Right hindlimb (tissue), 1 donor: ENCODE measurements around the gene CADPS2.

Experiments used
- DNase-seq: peaks from one replicate; pipeline ENCODE4 v3.0.0-alpha.2; 2018

The CADPS2 gene

GRCh38 chr7:122584676-122585251 lies 301.5 kb downstream of the CADPS2 start:
- no peak for DNase-seq

DNA sequence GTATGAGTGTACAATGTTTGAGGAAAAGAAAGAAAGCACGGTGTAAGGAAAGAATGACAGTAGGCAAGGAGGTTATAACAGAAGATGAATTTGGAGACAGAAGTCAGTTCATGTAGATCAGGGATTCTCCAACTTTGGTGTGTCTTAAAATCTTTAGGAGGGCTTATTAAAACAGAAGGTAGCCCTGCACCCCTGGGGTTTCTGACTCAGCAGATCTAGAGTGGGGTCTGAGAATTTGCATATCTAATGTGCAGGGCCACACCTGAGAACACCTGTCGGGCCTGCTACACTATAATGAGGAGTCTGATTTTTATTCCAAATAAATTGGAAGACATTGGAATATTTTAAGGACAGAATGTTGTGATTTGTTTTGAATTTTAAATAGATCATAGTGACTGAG lies 307.9 kb downstream of the CADPS2 start:
- DNase-seq, result no peak

- no peak for DNase-seq
These were observed 308.7 kb downstream of the CADPS2 start for GRCh38 chr7:122577449-122578003.

DNA sequence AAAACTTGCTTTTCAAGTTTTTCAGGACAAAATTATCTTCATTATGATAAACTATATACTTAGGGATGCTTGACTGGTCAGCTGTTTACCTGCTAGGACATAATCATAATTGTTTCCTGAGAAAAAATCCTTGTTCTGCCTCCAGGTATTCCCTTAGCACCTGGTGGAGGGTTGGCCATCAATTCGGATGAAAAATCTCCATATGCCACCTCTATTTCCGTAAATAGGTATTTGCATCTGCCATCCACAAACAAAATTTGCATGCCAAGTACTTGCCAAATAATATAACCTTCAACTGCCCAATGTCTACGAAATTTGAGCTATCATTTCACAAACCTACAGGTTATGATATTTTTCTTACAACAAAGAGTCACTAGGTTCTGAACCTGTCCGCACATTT lies 313.6 kb downstream of the CADPS2 start:
- no peak for DNase-seq

GRCh38 chr7:122561326-122561725 lies 324.9 kb downstream of the CADPS2 start:
- DNase-seq, result no peak

- DNase-seq, result no peak
These were observed 329.3 kb downstream of the CADPS2 start for GRCh38 chr7:122556873-122557542.

GRCh38 chr7:122556219-122556618 lies 330.0 kb downstream of the CADPS2 start:
- no peak for DNase-seq

GRCh38 chr7:122553761-122554160 lies 332.5 kb downstream of the CADPS2 start:
- DNase-seq, result no peak

DNA sequence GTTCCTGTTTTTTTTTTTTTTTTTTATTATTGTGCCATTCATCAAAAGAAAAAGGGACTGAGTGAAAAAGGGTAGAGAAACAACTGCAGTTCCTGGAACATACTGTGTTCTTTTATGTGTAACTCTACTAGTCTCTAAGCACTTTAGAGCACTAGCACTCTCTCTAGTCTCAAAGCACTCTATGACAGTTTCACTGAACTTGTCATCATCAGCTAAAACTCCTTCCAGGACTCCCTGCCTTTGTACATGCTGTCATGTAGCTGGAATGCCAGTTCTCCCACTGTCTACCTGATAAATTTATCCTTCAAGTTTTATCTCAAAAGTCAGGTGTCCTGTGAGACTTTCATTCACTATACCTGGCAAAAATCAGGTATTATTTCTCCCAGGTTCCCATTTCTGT lies 333.5 kb downstream of the CADPS2 start:
- no peak for DNase-seq

- DNase-seq, result no peak
These were observed 335.7 kb downstream of the CADPS2 start for GRCh38 chr7:122550545-122550944.

GRCh38 chr7:122549578-122549977 lies 336.7 kb downstream of the CADPS2 start:
- no peak for DNase-seq

DNA sequence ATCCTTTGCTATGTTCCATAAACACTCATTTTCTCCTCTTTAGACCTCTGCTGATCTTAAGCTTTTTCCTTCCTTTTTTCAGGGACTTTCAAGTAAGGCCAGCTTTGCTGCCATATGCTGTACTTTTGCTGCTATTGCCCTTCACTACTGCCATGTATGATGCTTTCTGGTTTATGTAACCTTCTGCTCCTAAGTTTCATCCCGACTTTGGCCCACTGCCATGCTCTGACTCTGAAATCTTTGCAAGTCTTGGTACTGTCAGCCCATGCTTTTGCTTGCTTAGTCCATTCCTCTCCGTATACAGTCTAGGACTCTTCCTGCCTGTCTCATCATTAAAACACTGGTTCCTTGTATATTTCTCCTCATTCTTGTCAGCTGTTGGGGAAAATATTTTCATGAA lies 339.8 kb downstream of the CADPS2 start:
- no peak for DNase-seq

DNA sequence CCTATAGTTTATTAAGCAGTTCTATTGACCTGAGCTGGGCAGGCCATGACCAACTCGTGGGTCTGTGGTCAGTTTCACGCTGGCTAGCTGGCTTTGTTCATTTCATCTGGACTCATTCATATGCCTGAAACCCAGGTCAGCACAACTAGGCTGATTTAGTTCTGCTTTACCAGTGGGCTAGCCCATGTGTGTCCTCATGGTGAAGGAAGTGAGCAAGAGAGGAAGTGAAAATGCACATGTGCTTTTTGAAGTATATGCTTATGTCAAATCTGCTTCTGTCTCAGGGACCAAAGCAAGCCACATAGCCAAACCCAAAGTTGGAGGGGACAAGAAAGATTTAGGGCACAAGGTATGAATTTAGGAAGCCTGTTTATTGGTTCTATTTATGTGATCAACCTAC lies 341.8 kb downstream of the CADPS2 start:
- no peak for DNase-seq

- no peak for DNase-seq
These were observed 342.4 kb downstream of the CADPS2 start for GRCh38 chr7:122543891-122544290.

GRCh38 chr7:122543166-122543565 lies 343.1 kb downstream of the CADPS2 start:
- no peak for DNase-seq

GRCh38 chr7:122535086-122535485 lies 351.2 kb downstream of the CADPS2 start:
- DNase-seq, result no peak

DNA sequence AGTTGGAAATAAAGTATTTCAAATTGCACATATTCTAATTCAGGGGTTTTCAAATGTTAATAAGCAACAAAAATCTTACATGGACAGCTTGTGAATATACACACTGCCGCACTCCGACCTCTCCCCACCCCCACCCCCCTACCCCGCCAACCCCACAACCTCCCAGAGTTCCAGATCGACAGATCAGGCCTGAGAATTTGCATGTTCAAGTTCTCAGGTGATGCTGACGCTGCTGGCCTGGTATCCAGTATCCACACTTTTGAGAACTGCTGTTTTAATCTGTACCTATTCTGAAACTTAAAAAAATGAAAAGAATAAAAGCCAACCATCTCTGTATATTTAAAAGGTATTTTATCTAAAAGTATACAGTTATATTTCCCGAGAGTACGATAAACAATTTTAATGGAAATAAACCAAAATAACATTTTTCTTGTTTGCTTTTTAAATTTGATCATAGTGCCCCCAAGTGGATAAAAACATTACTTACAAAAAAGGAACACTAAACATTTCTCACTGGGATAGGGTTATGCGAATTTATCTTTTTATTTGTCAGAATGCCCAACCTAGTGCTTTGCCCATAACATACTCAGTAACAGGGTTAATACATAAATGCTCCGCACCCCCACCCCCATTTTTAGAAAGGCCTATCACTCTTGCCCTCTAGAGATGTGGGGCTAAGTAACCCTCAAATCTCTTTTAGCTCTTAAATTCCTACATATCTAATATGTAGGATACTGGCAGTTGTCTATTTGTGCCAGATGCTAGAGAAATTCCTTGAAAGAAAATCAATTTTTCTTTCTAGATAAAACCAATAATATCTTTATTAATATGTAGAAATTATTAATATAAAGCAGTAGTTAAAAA lies 353.6 kb downstream of the CADPS2 start:
- no peak for DNase-seq

- no peak for DNase-seq
These were observed 357.3 kb downstream of the CADPS2 start for GRCh38 chr7:122528879-122529481.

DNA sequence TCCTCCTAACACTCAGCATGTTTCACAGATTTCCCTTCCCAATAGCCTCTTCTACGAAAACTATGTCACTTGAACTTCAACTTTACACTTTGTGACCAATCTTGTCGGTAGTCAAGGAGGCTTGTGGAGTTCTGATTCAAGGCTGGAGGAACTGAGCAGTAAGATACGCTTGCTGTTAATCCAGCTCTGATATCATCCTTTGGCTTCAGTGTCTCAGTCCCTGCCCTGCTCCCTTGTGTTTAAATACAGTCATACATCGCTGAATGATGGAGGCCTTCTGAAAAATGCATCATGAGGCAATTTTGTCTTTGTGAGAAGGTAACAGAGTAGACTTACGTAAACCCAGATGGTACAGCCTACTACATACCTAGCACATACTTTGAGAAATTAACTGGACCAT lies 360.9 kb downstream of the CADPS2 start:
- DNase-seq, result no peak

GRCh38 chr7:122521767-122522166 lies 364.5 kb downstream of the CADPS2 start:
- DNase-seq, result no peak

DNA sequence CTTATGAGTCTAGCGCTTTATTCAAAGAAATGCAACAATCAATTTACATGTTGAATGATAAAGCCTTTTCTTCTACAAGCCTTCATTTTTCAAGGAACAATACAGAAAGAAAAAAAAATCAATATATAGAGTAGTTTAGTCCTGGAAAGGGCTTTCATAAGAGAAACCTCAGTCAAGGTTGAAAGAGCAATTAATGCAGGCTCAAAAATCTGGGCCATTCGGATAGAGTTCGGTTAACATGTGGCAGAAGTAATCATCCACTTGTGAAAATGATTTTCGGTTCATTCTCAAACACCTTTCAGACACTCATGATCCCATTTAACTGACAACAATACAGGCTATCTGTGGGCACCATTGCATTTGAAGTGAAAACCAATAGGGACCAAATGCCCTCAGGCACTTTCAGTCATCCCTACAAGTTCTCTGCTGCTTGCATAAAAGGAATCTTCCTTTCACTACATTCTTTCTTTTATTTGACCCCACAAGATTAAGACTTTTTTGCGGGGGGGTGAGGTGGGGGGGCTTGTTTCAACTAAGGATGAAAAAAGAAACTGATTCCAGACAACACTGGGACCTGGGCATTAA lies 365.2 kb downstream of the CADPS2 start:
- no peak for DNase-seq

- DNase-seq, result no peak
These were observed 367.8 kb downstream of the CADPS2 start for GRCh38 chr7:122518488-122518887.

- DNase-seq, result no peak
These were observed 368.7 kb downstream of the CADPS2 start for GRCh38 chr7:122517576-122517975.
